ENCODE data around the gene TFG. TPM values are rescaled to one million over a fixed set of nuclear protein-coding genes. Genes with fewer than 3 reads are reported as not detected.
"Not testable (repeated sequence)": the region's sequence is repeated elsewhere in the genome, so short reads cannot be mapped to it uniquely, and the experiment has no call there.

Gene TFG
- 100 to 1,000 TPM; 118 to 147 (median 138) TPM for total RNA-seq

DNA sequence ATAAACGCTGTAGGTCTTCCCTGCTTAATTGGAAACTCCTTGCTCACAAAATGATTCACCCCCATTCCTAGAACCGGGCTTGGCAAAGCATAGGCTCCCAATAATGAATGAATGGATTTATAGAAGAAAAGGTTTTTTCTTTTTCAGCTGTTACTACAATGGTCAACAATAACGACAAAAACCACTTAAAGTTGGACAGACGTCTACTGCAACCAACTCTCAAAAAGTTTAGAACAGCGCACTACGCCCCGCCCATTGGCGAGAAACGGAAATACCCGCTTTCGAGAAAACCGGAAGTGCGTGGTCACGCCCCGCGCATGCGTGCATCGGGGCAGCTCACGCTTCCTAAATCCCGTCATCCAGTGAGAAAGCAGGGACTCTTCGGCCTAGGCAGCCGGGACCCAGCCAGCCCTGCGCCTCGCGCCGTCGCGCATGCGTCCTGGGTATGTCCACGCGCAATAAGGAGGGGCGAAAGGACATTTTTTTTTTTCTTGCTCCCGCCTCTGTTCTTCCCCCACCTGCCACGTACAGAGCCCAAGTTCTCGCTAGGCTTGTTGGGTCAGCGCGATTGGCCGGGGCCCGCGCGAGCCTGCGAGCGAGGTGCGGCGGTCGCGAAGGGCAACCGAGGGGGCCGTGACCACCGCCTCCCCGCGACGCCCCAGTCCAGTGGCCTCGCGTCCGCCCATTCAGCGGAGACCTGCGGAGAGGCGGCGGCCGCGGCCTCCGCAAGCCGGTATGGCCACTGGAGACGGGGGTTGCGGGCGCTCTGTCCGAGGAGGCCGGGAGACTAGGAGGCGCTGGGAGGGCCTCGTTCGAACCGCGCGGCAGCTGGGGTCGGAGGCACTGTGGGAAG is at the start of gene TFG:
TFG (plus strand) TSS at position 506 of the 853 bp plus-strand sequence. CDS start 4,192 bp downstream, outside the sequence.
- TF ChIP-seq CTCF (IDR thresholded peaks at IDR 0.05) (no peak), POLR2A (IDR thresholded peaks at IDR 0.05) (peak in 1 of 2 donors; percentile 84)
- Histone ChIP-seq H3K27me3 (no peaks in the 10 kb centered on the region), H3K9me3 (no peaks in the 10 kb centered on the region), H3K36me3 (peaks cover 4% of the 10 kb centered on the region in 2 donors), H3K4me1 (peaks cover 7 to 29% of the 10 kb centered on the region in 2 donors), H3K27ac (peak within 1 kb of the TSS; percentile 84 to 97 (median 96)), H3K4me3 (replicated peaks in 1 of 3) (peak within 1 kb of the TSS; percentile 8 to 86 (median 81))
- intact Hi-C loops (cut with DNase I), result no loop called here
- peak; percentile 98 for DNase-seq
- WGBS, 2 donors, result 1 to 2% methylated on average over 41 to 44 of the region's 76 CpGs

DNA sequence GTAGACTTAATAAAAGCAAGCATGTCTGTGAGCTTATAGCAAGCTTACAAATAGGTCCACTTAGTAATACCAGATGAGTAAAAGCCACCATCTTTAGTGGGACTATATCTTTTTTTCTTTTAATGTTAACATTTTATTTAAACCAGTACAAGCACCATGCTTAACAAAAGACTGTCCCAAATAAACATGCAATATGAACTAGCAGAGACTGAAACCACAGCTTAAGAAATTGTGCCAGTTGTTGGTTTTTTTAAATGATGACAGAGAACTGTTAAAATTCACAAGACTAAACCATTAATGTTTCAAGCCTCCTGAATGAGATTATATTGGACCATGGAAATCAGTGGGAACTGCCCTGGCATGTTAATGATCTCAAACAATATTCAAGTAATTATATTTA is 48.0 kb upstream of the TFG start:
- H3K36me3 ChIP-seq; H3K4me3 ChIP-seq (replicated peaks in 1 of 3); H3K27me3 ChIP-seq; H3K27ac ChIP-seq; intact Hi-C loops (cut with DNase I); DNase-seq; H3K9me3 ChIP-seq; H3K4me1 ChIP-seq: not testable (repeated sequence)

DNA sequence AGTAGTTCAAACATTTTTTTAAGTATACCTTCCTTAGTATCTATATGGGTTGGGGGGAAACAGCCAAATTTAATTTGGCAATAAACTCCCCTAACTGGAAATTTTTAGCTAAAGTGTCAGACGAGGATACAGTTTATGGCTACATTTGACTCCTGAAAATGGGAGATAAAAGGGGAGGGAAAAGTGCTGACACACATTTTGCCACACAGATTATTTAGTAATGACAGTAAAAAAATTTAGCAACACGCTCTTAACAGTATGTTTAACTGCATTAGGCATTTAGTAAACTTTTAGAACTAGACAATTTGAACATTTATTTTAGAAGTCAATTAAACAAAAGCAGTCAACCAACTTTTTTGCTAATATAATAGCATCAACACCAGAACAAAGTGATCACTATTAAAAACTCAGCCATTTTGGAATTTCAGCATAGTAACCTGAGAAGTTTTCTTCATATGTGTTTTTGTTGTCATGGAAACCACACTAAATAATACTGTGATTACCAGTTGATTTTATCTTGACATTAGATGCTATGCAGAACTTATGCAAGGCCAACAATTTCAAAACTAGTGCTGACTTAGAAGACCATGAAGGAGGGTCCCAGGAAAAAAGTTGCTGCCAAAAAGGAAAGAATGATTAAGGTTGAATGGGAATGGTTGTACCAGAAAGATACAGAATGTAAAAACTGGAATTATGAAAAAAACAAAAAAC is 47.0 kb upstream of the TFG start:
- no peaks in the 10 kb centered on the region for H3K36me3 ChIP-seq
- H3K9me3 ChIP-seq, result no peaks in the 10 kb centered on the region
- no peak overlapping the region for H3K27ac ChIP-seq
- 77 to 83% methylated on average over 2 of the region's 2 CpGs for WGBS, 2 donors
- DNase-seq, result no peak
- no peaks in the 10 kb centered on the region for H3K4me1 ChIP-seq
- H3K27me3 ChIP-seq, result no peaks in the 10 kb centered on the region
- no peak overlapping the region for H3K4me3 ChIP-seq (replicated peaks in 1 of 3)
- TF ChIP-seq POLR2A (IDR thresholded peaks at IDR 0.05), result no peak
- TF ChIP-seq CTCF (IDR thresholded peaks at IDR 0.05), result no peak
- intact Hi-C loops (cut with DNase I), result no loop called here

- no peaks in the 10 kb centered on the region for H3K9me3 ChIP-seq
- intact Hi-C loops (cut with DNase I), result no loop called here
- no peak for TF ChIP-seq POLR2A (IDR thresholded peaks at IDR 0.05)
- no peak for TF ChIP-seq CTCF (IDR thresholded peaks at IDR 0.05)
- H3K27ac ChIP-seq, result no peak overlapping the region
- 70 to 79% methylated on average over 7 of the region's 7 CpGs for WGBS, 2 donors
- no peaks in the 10 kb centered on the region for H3K4me1 ChIP-seq
- H3K36me3 ChIP-seq, result no peaks in the 10 kb centered on the region
- no peak overlapping the region for H3K4me3 ChIP-seq (replicated peaks in 1 of 3)
- no peaks in the 10 kb centered on the region for H3K27me3 ChIP-seq
- no peak for DNase-seq
Measured at GRCh38 chr3:100665230-100665629, 44.1 kb upstream of the TFG start.

GRCh38 chr3:100666699-100667098 is 42.6 kb upstream of the TFG start:
- H3K36me3 ChIP-seq; H3K27ac ChIP-seq; H3K4me1 ChIP-seq; intact Hi-C loops (cut with DNase I); H3K27me3 ChIP-seq; H3K9me3 ChIP-seq; H3K4me3 ChIP-seq (replicated peaks in 1 of 3): not testable (repeated sequence)
- 21 to 39% methylated on average over 4 of the region's 6 CpGs for WGBS, 2 donors
- DNase-seq, result peak; percentile 2 to 12

DNA sequence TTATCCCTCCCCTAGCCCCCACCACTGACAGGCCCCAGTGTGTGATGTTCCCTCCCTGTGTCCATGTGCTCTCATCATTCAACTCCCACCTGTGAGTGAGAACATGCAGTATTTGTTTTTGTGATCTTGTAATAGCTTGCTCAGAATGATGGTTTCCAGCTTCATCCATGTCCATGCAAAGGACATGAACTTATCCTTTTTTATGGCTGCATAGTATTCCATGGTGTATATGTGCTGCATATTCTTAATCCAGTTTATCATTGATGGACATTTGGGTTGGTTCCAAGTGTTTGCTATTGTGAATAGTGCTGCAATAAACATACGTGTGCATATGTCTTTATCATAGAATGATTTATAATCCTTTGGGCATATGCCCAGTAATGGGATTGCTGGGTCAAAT is 42.0 kb upstream of the TFG start:
- H3K9me3 ChIP-seq; H3K4me3 ChIP-seq (replicated peaks in 1 of 3); H3K36me3 ChIP-seq; DNase-seq; H3K4me1 ChIP-seq; intact Hi-C loops (cut with DNase I); H3K27ac ChIP-seq; H3K27me3 ChIP-seq: not testable (repeated sequence)
- 93% methylated on average over 1 of the region's 1 CpG for WGBS, 2 donors

- DNase-seq; H3K36me3 ChIP-seq; H3K4me1 ChIP-seq; H3K27me3 ChIP-seq; H3K4me3 ChIP-seq (replicated peaks in 1 of 3); intact Hi-C loops (cut with DNase I); H3K9me3 ChIP-seq; H3K27ac ChIP-seq: not testable (repeated sequence)
- WGBS, 2 donors, result 100% methylated on average over 2 of the region's 2 CpGs
Measured at GRCh38 chr3:100670995-100671394, 38.3 kb upstream of the TFG start.

Measured in thyroid gland (tissue), 4 donors.